Measurements from ENCODE around the gene RBFOX2.

The RBFOX2 gene

GRCh38 chr22:35899736-35900135, 128.9 kb downstream of the RBFOX2 start:
- no peak for DNase-seq (ENCODE audit: low read depth in 2 of 2)

- DNase-seq (ENCODE audit: low read depth in 2 of 2): no peak
Observed at GRCh38 chr22:35896111-35896705, 132.4 kb downstream of the RBFOX2 start.

- DNase-seq (ENCODE audit: low read depth in 2 of 2): no peak
Observed at GRCh38 chr22:35894937-35895708, 133.5 kb downstream of the RBFOX2 start.

GRCh38 chr22:35894464-35894878, 134.2 kb downstream of the RBFOX2 start:
- DNase-seq (ENCODE audit: low read depth in 2 of 2): no peak

GRCh38 chr22:35893698-35894097, 134.9 kb downstream of the RBFOX2 start:
- no peak for DNase-seq (ENCODE audit: low read depth in 2 of 2)

- no peak for DNase-seq (ENCODE audit: low read depth in 2 of 2)
Observed at GRCh38 chr22:35892192-35892591, 136.4 kb downstream of the RBFOX2 start.

GRCh38 chr22:35891442-35891841, 137.2 kb downstream of the RBFOX2 start:
- DNase-seq (ENCODE audit: low read depth in 2 of 2): no peak

- no peak for DNase-seq (ENCODE audit: low read depth in 2 of 2)
Observed at GRCh38 chr22:35889071-35889470, 139.6 kb downstream of the RBFOX2 start.

- DNase-seq (ENCODE audit: low read depth in 2 of 2): no peak
Observed at GRCh38 chr22:35888181-35888870, 140.3 kb downstream of the RBFOX2 start.

- DNase-seq (ENCODE audit: low read depth in 2 of 2): no peak
Observed at GRCh38 chr22:35887296-35887875, 141.2 kb downstream of the RBFOX2 start.

GRCh38 chr22:35886309-35886708, 142.3 kb downstream of the RBFOX2 start:
- DNase-seq (ENCODE audit: low read depth in 2 of 2): no peak

- DNase-seq (ENCODE audit: low read depth in 2 of 2): no peak
Observed at GRCh38 chr22:35884529-35884928, 144.1 kb downstream of the RBFOX2 start.

- no peak for DNase-seq (ENCODE audit: low read depth in 2 of 2)
Observed at GRCh38 chr22:35883031-35883620, 145.5 kb downstream of the RBFOX2 start.

- DNase-seq (ENCODE audit: low read depth in 2 of 2): no peak
Observed at GRCh38 chr22:35882211-35883030, 146.2 kb downstream of the RBFOX2 start.

- DNase-seq (ENCODE audit: low read depth in 2 of 2): no peak
Observed at GRCh38 chr22:35879351-35879750, 149.3 kb downstream of the RBFOX2 start.

- no peak for DNase-seq (ENCODE audit: low read depth in 2 of 2)
Observed at GRCh38 chr22:35873426-35873825, 155.2 kb downstream of the RBFOX2 start.

GRCh38 chr22:35872451-35872850, 156.2 kb downstream of the RBFOX2 start:
- DNase-seq (ENCODE audit: low read depth in 2 of 2): no peak

- no peak for DNase-seq (ENCODE audit: low read depth in 2 of 2)
Observed at GRCh38 chr22:35870517-35871293, 157.9 kb downstream of the RBFOX2 start.

GRCh38 chr22:35868938-35869337, 159.7 kb downstream of the RBFOX2 start:
- DNase-seq (ENCODE audit: low read depth in 2 of 2): no peak

GRCh38 chr22:35866651-35867050, 162.0 kb downstream of the RBFOX2 start:
- DNase-seq (ENCODE audit: low read depth in 2 of 2): no peak
